GM19023 (cell line): Measurements from ENCODE around the gene PCBP3.

ENCODE experiments used
- ATAC-seq: cut with Tn5 transposase; IDR thresholded peaks from one replicate; pipeline ENCODE4 v1.9.1; 2021; ENCODE audit warnings: mild to moderate bottlenecking, moderate library complexity; ENCODE audit not compliant: unreplicated experiment

The PCBP3 gene

DNA sequence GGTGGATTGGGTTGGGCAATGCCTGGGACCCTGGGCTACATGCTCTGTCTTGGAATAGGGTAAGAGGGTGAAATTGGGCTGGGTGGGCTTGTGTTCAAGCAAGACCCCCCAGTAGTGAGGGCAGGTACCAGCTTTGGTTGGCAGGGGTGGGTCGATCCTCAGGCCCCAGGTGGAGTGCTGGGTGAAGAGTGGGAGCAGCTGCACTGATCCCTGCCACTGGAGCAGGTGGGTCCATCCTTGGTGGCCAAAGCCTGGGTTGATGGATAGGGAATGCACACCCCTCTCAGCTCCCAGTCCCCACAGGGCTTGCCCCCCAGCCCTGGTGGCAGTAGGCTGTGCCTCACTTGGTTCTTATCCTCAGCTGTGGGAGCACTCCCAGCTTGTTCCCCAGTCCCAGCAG is 135.2 kb downstream of the PCBP3 start:
- no peak for ATAC-seq

DNA sequence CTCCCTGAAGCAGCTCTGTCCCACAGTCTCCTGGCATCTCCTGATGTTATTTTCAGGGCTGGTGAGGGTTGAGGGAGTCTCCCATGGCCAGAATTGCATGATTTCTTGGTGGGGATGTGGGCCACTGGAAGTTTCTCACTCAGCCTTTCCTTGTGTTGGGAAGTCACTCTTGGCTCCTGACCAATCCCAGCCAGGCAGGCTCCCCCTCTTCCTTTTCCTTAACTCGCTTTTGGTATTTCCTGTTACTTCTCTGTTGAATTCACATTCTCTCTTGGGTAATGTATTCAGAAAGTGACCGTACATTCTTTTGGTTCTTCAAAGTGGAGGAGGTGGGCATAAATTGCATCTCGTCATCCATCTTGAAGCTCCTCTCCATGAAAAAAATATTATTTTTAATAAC is 135.7 kb downstream of the PCBP3 start:
- ATAC-seq: no peak

GRCh38 chr21:45780647-45781046 is 137.1 kb downstream of the PCBP3 start:
- ATAC-seq: no peak

DNA sequence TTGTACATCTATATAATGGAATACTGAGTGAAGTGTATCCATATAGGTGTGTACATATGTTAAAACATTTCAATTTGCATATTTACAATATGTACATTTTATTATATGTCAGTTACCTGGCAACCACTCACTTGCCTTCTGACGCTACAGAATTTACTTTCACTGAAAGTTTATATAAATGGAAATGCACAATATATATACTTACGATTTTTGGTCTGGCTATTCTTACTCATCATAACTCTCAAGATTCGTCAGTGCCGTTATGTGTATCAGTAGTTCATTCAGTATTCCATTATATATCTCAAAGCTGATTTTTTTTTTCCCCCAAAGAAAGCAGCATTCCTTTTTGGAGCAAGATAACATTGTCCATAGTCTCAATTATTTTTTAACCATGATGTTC is 138.2 kb downstream of the PCBP3 start:
- no peak for ATAC-seq

DNA sequence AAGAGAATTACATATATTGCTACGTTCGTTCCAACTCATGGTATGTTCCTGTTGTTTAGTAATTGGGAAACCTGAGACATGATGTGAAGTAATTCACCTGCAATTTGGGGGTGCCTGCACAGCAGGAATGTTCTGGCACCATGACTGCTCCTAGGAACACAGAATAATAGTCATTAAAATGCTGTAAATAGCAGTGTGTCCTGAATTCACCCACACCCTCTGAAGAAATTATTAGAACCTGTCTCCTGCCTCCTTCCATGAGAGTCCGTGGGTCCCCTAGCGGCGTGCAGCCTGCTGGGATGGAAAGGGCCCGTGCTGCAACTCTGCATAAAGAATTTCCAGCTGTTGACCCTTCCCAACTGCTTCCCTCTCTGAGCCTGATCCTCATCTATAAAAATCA is 143.1 kb downstream of the PCBP3 start:
- no peak for ATAC-seq

DNA sequence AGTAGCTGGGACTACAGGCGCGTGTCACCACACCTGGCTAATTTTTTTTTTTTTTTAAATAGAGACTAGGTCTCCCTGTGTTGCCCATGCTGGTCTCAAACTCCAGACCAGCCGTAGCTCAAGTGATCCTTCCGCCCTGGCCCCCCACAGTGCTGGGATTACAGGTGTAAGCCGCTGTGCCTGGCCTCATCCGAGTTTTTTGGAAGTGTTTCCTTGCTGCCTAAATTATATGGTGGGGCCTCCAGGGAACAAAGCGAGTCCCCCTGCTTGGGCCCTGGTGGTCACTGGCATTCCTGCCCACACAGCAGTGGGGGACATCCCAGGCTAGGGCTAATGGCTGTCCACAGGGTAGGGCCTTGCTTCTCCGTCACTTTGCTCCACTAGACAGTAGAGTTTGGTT is 143.8 kb downstream of the PCBP3 start:
- ATAC-seq: no peak

DNA sequence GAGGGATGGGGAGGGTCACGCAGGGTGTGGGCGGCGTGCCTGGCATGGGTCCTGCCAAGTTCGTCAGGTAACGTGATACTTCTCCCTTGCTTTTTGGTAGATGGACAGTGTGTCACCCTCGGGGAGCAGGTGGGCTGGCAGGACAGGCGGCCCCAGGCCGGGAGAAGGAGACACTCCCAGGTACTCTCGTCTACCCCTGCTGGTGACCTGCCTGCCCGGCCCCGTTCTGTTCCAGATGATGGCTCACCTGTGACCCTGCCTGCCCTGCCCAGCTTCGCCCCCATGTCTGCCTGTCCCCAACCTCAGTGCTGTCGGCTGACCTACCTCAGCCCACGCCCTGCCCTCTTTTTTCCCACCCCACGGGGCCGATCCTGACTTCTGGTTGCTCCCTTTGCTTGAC is 144.7 kb downstream of the PCBP3 start:
- no peak for ATAC-seq

- ATAC-seq: no peak
These were observed 145.3 kb downstream of the PCBP3 start for GRCh38 chr21:45788637-45789506.

DNA sequence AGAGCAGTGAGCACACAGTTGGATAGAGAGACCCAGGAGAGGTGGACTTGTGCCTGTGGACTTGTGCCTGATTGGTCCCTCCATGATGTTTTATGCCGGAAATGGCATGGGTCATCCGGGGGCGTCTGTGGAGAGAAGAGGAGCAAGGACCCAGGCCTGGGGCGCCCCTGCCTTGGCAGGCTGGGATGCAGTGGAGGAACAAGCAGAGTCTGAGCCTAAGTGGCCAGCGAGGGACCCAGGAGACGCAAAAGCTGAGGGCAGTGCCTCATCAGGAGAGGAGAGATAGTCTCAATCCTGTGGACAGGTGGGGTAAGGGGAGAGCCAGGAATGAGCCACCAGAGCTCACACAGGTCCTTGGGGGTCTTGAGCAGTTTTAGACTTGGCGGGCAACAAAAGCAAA is 146.9 kb downstream of the PCBP3 start:
- ATAC-seq: no peak

- ATAC-seq: no peak
These were observed 148.3 kb downstream of the PCBP3 start for GRCh38 chr21:45791562-45792418.

GRCh38 chr21:45792682-45793383 is 149.3 kb downstream of the PCBP3 start:
- ATAC-seq: no peak

DNA sequence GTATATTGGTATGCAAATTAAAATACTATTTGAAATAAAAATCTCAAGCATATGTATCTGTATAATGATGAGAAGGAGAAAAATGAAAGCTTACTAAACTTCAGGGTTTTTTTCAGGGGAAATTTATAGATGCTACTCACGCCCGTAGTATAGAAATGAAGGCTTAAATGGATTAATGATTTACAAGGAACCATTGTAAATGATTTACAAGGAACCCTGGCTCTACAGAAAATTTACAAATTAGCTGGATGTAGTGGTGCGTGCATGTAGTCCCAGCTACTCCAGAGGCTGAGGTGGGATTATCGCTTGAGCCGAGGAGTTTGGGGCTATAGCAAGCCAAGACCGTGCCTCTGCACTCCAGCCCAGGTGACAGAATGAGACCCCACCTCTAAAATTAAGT is 150.5 kb downstream of the PCBP3 start:
- no peak for ATAC-seq

DNA sequence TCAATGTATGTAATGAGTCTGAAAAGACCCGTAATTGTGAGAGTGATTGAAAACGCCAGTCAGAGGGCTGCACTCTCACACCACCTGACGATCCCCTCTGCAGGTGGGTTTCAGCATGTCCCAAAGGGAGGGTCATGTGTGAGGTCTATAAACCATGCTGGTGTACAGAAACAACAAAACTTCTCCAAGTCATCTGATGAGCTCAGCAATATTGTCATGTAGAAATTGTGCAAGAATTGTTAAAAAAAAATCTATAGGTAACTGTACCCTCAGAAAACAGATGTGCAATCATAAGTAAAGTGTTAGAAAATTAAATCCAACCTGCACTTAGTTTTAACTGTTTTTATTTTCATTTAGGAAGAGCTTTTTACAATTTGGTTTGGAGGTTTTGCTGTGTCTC is 152.5 kb downstream of the PCBP3 start:
- no peak for ATAC-seq

DNA sequence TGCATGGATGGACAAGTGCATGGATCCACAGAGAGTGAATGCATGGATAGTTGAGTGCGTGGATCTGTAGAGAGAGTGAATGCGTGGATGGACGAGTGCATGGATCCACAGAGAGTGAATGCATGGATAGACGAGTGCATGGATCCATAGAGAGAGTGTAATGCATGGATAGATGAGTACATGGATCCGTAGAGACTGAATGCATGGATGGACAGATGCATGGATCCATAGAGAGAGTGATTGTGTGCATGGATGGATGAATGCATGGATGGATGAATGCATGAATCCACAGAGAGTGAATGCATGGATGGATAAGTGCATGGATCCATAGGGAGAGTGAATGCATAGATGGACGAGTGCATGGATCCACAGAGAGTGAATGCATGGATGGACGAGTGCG is 153.8 kb downstream of the PCBP3 start:
- ATAC-seq: no peak

- ATAC-seq: no peak
These were observed 156.3 kb downstream of the PCBP3 start for GRCh38 chr21:45799765-45800338.

GRCh38 chr21:45800339-45801080 is 157.0 kb downstream of the PCBP3 start:
- ATAC-seq: no peak

DNA sequence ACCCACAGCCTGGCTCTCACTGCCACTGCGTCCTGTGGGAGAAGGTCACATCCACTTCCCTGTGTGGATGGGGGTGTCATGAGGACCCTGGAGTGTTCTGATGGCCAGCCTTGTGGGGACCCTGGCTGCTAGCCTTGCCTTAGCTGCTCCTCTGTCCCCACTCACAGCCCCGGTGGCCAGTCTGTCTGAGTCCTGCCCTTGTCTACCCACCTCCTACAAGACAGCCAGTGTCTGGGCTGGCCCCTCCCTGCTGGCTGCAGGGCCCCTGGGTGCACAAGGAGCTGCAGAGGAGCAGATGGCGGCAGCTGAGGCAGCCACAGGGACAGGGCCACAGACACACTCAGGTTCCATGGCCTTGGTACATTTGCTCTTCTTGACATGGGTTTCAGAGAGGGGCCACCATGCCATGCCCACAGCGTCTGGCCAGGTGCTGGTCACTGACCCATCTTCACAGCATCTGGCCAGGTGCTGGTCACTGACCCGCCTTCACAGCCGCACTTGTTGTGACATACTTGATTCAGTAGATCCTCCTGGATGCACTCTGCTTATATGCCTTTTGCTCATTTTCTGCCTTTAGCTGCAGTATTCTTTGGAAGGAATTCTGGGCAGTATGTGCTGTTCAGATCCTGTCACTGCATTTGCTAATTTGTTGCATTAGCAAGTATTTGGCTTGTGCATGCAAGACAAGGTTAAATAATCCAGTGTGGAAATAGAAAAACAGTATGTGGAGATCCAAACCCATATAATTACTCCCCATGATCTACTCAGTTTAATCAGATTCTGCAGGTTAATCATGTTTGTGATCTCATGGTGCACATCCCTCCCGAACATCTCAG is 157.8 kb downstream of the PCBP3 start:
- ATAC-seq: no peak

DNA sequence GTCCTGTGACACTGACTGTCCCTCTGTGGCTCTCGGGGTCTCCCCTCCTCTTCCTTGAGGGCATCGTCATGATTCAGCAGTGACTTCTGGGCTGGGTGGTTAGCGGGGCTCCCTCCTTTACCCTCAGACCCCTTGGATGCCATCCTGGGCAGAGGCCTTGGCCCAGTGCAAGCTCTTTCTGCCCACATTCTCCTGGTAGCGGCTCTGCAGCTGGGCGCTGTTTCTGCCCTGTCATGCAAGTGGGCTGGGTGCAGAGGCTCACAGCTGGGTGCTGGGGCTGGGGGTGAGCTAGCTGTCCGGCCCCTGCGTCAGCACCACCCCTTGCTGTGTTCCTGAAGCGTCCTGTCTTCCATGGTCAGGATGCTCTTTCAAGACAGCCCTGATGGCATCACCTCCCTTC is 158.5 kb downstream of the PCBP3 start:
- no peak for ATAC-seq

- ATAC-seq: no peak
These were observed 158.9 kb downstream of the PCBP3 start for GRCh38 chr21:45802425-45802824.
